GM18502 (cell line): Measurements from ENCODE around the gene BTNL9.
"Not testable (repeated sequence)": the region's sequence is repeated elsewhere in the genome, so short reads cannot be mapped to it uniquely, and the experiment has no call there.

ENCODE experiments used
- ATAC-seq: cut with Tn5 transposase; IDR thresholded peaks from one replicate; pipeline ENCODE4 v1.9.1; 2021; ENCODE audit warnings: mild to moderate bottlenecking; ENCODE audit not compliant: unreplicated experiment, poor library complexity

The BTNL9 gene

DNA sequence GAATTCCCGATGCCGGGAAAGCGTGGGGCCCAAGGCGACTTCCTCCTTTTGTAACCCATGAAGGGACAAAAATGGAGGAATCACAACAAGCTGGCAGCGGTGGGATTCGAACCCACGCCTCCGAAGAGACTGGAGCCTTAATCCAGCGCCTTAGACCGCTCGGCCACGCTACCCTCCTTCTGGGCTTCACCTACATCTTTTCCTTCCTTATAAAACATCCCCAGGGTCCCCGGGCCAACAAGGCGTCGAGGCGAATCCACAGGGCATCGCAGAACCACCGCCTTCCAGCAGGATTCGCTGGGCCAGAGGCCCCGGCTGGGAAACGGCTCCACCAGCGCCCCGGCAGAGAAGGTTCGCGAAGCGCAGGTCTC is 57.3 kb downstream of the BTNL9 start:
- ATAC-seq, result not testable (repeated sequence)

DNA sequence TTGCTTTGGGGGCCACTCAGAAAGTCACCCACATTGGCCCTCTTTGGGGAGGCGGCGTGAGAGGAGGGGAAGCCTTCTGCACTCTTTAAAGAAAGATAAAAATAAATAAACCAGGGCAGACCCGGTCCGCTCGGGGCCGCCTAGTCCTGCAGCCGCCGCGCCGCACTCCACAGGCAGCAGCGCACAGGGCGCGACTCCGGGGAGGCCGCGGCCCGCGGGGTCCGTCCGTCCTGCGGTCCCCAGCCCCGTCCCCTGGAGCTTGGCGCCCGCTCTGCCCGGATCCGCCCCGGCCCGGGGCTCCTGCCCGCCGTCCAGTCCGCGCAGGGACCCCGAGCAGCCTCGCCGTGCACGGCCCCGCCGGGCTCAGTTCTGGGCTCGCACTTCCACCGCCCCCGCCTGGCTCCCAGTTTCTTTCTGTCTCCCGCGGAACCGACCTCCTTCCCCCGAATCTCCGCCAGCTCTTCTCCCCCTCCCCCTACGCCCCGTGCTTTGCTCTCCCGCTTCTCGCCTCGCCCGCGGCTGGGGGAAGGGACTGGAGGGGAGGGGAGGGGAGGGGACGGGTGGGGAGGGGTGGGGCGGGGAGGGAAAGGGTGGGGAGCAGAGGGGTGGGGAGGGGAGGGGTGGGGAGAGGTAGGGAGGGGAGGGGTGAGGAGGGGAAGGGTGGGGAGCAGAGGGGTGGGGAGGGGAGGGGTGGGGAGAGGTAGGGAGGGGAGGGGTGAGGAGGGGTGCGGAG is 57.9 kb downstream of the BTNL9 start:
- ATAC-seq, result not testable (repeated sequence)

DNA sequence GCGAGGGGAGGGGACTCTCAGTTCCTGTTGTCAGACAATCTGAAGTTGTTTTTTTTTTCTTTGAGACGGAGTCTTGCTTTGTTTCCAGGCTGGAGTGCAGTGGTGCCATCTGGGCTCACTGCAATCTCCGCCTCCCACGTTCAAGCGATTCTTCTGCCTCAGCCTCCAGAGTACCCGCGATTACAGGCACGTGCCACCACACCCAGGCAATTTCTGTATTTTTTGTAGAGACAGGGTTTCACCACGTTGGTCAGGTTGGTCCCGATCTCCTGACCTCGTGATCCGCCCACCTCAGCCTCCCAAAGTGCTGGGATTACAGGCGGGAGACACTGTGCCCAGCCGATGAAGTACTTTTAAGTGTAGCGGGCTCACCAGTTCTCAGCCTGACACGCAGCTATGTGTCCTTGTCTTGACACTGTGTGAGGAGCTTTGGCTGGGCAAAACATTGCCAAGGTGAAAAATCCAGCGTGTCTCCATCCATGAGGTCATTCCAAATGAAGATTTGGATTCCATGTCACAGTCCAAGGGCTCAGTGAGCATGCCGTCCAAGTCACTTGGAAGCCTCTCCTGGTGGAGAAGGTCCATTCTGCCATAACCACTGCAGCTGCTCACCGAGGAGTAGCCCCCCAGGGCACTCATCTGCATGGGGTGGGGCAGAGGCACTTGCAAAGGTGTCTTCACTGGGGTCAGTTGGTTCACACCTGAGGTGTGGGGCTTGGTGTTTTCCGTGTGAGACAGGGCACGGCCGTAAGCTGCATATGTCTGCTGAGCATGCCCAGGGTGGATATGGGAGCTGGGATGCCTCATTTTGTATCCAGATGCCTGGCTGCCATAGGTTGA is 58.9 kb downstream of the BTNL9 start:
- no peak for ATAC-seq

DNA sequence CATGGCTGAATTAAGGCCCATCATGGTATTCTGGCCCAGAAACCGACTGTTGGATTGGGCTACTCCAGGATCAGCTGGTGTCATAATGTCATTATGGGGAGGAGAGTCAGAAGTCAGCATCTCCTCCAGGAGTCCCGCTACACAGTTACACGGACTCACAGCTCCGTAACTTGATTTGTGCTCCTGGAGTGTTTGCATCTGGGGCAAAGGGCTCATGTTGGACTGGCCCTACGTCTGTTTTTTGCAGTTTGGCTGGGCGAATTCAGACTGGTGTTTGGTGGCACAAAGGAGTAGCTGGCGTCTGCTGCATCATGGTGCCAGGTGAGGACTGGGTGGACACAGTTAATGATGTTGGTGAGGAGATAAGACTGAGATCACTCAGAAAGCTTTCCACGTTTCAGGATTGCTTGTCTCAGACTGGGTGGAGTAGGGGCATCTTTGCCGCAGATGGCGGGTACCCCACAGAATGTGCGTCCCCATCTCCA is 59.6 kb downstream of the BTNL9 start:
- no peak for ATAC-seq

DNA sequence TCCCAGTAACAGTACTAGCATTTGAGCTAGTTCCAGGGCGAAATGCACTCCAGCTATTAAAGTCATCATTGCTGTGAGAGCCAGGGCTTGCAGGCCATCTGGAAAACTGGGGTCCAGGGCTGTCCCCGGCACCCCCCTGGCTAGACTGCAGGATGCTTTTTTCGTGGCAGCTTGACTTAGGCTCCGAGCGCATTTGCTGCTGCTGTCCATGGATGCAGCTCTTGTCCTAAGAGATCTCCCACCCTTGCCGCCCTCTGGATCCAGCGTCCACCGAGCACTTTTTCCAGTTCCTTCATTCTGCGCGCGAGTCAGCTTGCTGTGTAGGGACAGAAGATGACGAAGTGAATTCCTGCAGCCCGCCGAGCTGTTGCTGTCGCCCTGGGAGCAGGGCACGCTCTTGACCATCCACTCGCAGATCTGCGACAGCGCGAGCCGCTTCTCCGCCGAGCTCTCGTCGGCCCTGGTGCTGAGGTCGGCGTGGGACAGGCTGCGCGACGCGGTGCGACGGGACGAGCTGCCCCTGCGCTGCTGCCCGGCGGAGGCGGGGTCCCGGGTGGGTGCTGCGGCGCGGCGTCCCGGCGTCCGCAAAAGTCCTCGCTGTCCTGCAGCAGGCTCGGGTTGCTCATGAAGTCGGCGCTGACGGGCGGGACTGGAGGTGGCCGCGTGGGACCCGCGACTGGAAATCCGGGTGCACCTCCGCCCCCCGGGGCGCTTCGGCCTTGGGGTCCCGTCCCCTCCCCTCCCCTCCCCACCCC is 60.2 kb downstream of the BTNL9 start:
- ATAC-seq, result no peak

DNA sequence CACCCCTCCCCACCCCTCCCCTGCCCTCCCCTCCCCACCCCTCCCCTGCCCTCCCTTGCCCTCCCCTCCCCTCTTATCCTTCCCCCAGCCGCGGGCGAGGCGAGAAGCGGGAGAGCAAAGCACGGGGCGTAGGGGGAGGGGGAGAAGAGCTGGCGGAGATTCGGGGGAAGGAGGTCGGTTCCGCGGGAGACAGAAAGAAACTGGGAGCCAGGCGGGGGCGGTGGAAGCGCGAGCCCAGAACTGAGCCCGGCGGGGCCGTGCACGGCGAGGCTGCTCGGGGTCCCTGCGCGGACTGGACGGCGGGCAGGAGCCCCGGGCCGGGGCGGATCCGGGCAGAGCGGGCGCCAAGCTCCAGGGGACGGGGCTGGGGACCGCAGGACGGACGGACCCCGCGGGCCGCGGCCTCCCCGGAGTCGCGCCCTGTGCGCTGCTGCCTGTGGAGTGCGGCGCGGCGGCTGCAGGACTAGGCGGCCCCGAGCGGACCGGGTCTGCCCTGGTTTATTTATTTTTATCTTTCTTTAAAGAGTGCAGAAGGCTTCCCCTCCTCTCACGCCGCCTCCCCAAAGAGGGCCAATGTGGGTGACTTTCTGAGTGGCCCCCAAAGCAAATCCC is 61.1 kb downstream of the BTNL9 start:
- ATAC-seq, result not testable (repeated sequence)

DNA sequence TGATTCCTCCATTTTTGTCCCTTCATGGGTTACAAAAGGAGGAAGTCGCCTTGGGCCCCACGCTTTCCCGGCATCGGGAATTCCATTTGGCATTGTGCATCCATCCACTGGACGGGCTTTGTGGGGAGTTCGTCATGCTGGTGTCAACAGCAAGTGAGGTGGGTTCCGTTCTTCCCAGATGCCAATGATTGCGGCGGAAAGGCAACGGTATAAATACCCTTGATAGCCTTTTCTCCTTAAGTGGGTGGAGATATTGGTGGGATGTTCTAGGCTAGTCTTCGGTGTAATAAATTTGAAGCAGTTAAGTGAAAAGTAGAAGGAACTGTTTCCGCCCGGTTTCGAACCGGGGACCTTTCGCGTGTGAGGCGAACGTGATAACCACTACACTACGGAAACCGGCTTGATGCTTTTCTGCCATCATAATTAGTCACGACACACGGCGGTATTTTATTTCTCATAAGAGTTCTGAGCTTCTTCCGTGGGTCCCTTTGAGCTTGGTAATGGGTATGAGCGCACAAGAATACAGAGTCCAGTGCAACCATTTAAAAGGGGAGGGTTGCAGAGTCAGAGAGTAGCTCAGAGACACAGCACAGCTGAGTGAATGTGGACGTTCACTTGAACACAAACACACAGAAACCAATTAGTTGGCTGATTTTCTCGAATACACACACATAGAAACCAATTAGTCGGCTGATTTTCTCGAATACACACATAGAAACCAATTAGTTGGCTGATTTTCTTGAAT is 62.0 kb downstream of the BTNL9 start:
- ATAC-seq, result not testable (repeated sequence)

DNA sequence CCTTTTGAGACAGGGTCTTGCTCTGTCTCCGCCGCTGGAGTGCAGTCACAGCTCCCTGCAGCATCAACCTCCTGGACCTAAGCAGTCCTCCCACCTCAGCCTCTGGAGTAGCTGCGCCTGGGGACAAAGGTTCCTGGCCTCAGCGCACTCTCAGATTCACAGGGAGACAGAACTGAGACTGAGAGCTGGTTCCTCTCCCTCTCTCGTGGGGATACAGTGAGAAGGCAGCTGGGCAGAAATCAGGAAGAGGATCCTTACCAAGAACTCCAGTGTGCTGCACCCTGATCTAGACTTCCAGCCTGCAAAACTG is 64.1 kb downstream of the BTNL9 start:
- not testable (repeated sequence) for ATAC-seq

DNA sequence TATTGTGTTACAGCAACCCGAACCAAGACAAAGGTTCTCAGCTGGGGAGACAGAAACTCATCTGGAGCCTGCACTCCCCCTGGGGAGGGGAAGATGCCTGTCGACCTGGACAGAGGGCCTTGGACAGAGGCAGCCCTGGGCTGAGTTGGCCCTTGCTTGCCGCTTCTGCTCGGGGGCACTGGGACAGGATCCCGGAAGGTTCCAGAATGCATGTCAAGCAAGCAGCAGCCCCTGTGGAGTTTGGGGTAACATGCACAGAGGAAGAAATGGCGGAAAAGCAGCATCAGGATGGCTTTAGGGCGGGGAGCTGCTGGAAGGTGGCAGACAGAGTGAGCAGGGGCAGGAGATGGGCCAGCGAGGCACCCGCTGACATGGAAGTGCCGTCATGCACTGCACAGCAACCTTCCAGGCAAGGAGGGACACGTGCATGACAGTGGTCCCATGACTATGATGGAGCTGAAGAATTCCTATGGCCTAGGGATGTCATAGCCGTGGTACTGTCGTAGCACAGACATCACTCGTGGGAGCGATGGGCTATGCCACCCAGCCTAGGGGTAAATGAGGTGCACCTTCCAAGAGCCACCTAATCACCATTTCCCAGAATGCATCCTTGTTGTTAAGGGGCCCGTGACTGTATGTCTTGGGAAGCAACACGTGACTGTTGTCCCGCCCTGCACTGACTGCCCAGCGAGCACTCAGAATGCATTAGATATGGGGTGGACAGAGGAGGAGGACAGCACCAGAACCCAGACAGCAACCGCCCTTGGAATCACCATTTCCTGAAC is 64.7 kb downstream of the BTNL9 start:
- not testable (repeated sequence) for ATAC-seq

DNA sequence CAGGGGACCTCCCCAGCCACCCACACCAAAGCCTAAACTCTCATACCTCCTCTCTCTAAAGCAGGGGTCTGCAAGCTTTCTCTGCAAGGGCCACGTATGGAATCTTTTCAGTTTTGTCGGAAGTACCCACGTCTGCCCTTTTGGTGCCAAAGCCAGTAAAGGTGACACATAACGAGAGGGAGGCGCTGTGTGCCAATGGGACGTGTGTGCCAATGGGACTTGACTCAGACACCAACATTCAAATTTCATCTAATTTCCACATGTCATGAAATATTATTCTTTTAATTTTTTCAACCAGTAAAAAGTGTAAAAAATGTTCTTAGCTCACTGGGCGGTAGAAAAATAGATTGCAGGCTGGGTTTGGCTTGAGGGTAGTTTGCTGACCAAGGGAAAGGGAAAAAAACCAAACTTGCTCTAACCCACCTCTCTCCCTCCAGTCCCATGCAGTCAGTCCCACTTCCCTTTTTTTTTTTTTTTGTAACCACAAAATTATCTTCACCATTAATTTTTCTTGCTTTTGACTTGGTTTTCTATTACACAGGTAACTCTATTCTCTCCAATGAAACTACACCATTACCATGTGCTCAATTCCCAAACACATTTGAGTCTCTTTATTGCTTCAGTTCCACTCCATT is 65.4 kb downstream of the BTNL9 start:
- ATAC-seq, result no peak

DNA sequence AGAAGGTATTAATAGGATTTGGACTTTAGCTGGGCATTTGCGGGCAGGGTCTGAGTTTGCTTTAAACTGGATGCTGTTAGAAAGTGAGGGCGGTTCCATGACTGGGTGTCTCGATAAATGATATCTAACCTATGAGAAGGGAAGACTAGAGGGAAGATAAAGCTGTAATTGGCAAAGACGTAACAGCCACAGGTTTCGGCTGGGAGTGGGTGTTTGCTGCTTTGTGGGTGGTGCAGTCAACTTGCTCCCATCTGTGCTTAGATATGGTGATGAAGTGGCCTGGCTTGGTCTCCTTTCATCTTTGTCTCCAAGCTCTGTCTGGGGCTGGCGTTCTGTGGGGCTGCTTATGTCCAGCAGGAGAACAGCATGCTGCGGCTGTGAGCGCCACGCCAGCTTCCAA is 67.6 kb downstream of the BTNL9 start:
- ATAC-seq, result no peak

DNA sequence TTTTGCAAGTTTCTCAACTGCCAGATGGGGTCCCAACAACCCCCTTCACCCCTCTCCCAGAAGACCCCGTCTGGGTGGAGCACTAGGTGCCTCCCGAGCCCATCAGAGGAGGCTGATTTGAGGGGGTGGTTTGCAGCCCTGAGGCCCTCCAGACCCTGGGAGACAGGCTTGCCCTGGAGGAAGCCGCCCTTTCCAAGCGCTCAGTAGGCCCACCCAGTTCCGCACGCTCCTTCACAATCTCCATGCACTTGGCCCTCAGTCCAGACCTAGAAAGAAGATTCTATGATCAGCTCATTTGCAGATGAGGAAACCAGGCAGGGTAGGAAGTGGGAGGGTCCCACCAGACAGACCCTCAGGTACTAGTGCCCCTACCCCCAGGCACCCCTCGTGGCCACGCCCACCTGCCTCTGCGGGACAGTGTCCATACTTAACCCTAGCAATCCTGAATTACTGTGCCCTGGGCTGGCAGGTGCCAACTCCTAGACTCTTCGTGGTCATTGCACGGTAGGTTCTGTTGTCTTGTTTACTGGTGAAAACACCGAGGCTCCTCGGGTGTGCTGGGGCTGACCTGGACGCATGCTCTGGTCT is 68.6 kb downstream of the BTNL9 start:
- no peak for ATAC-seq

DNA sequence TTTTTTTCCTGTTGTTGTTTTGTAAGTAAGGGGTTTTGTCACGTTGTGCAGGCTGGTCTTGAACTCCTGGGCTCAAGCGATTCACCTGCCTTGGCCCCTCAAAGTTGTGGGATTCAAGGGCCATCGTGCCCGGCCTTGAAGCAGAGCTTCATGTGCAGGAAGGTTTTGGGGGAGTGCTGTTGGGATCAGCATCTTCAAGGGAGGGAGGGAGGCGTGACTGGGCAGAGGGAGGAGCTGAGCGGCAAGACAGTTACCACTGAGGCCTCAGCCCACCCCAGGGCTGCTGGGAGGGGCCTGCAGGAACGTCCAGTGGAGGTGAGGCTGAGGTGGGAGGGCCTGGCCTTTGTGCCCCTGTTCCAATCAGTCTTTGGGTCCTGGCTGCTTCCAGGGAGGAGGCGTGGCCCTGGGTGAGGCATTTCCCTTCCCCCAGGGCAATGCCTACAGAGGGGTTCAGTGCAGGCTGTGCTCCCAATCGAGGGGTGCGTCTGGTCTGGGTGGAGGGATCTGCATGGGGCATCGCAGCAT is 69.5 kb downstream of the BTNL9 start:
- no peak for ATAC-seq

DNA sequence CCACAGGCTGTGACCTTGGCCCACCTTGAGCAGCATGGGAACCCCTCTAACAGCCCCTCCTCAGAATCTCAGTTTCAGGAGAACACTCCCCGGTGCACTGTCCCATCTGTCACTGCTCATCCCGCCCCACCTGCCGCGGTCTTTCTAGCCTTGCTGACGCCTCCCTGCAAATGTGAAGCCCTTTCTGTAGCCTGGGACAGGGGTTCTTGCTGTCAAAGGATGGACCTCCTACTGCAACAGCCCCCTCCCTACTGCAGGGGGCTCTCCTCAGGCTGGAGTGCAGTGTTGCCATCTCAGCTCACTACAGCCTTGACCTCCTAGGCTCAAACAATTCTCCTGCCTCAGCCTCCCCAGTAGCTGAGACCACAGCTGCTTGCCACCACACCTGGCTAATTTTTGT is 70.9 kb downstream of the BTNL9 start:
- no peak for ATAC-seq
